Type B pancreatic cell (in vitro differentiated cells): ENCODE measurements around the gene KPRP. TPM values are rescaled to one million over a fixed set of nuclear protein-coding genes. Genes with fewer than 3 reads are reported as not detected.

Experiments
- DNase-seq: peaks from one replicate; pipeline ENCODE4 v3.0.0; 2021; ENCODE audit warnings: mixed read lengths; ENCODE audit not compliant: unreplicated experiment; ENCODE audit errors: extremely low spot score
- H3K27ac Mint-ChIP-seq: 2 replicates; pipeline ENCODE4 v1.8.0; 2021; ENCODE audit warnings: mild to moderate bottlenecking, mixed read lengths
- H3K27me3 Mint-ChIP-seq: 2 replicates; pipeline ENCODE4 v1.8.0; 2021; ENCODE audit warnings: mixed read lengths
- H3K36me3 Mint-ChIP-seq: 2 replicates; pipeline ENCODE4 v1.8.0; 2021; ENCODE audit warnings: mixed read lengths
- H3K4me1 Mint-ChIP-seq: one replicate; pipeline ENCODE4 v1.8.0; 2021; ENCODE audit warnings: mixed read lengths; ENCODE audit not compliant: unreplicated experiment
- H3K4me3 Mint-ChIP-seq: 2 replicates; pipeline ENCODE4 v1.8.0; 2021; ENCODE audit warnings: mild to moderate bottlenecking, mixed read lengths
- H3K9me3 Mint-ChIP-seq: 2 replicates; pipeline ENCODE4 v1.8.0; 2021; ENCODE audit warnings: mixed read lengths
- long read RNA-seq: library from polyadenylated mRNA; unstranded; transcript quantifications from one replicate; pipeline ENCODE4 v2.0.0, GENCODE V29; 2020
- total RNA-seq: library from RNA; stranded (reverse); gene quantifications from 2 replicates; pipeline ENCODE4 v1.2.1, GENCODE V29; 2021; ENCODE audit warnings: low replicate concordance
- TF ChIP-seq, protein P1 (sequence below): fragments of 200-600 bp; sonication (generic); conservative IDR thresholded peaks from 2 replicates; pipeline ENCODE4 v1.5.0; 2021; ENCODE audit warnings: antibody characterized with exemption, mild to moderate bottlenecking

Gene KPRP, protein sequence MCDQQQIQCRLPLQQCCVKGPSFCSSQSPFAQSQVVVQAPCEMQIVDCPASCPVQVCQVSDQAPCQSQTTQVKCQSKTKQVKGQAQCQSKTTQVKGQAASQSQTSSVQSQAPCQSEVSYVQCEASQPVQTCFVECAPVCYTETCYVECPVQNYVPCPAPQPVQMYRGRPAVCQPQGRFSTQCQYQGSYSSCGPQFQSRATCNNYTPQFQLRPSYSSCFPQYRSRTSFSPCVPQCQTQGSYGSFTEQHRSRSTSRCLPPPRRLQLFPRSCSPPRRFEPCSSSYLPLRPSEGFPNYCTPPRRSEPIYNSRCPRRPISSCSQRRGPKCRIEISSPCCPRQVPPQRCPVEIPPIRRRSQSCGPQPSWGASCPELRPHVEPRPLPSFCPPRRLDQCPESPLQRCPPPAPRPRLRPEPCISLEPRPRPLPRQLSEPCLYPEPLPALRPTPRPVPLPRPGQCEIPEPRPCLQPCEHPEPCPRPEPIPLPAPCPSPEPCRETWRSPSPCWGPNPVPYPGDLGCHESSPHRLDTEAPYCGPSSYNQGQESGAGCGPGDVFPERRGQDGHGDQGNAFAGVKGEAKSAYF
- total RNA-seq: not detected in 2 replicates
- long read RNA-seq: 0 reads

DNA sequence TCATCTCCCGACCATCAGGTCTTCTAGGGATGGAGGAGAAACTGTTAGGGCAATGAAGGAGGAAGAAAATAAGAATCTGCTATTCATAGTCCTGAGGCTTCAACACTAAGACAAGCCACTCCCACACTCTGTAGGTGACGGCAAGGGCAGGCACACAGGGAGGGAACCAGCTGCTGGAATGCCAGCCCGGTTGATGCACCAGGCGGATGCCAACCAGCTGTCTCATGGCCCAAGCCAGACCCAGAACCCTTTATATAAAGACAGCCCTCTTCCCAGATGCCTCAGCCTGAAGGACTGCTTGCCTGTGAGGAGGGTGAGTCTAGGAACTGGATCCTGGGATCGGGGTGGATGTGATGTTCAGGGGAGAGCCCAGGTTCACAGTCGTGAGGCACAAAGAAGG, at the start of gene KPRP:
Gene KPRP, plus strand, starts transcription at position 279 of the 400 bp plus-strand sequence. CDS start 1,564 bp downstream, outside the sequence.
- Mint-ChIP-seq H3K27ac (no peak within 1 kb of the TSS), H3K27me3 (no peaks in the 10 kb centered on the region), H3K4me1 (no peaks in the 10 kb centered on the region), H3K36me3 (no peaks in the 10 kb centered on the region), H3K4me3 (no peak within 1 kb of the TSS), H3K9me3 (peaks cover 5% of the 10 kb centered on the region)
- TF ChIP-seq, protein P1, sequence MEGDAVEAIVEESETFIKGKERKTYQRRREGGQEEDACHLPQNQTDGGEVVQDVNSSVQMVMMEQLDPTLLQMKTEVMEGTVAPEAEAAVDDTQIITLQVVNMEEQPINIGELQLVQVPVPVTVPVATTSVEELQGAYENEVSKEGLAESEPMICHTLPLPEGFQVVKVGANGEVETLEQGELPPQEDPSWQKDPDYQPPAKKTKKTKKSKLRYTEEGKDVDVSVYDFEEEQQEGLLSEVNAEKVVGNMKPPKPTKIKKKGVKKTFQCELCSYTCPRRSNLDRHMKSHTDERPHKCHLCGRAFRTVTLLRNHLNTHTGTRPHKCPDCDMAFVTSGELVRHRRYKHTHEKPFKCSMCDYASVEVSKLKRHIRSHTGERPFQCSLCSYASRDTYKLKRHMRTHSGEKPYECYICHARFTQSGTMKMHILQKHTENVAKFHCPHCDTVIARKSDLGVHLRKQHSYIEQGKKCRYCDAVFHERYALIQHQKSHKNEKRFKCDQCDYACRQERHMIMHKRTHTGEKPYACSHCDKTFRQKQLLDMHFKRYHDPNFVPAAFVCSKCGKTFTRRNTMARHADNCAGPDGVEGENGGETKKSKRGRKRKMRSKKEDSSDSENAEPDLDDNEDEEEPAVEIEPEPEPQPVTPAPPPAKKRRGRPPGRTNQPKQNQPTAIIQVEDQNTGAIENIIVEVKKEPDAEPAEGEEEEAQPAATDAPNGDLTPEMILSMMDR: no peak
- no peak for DNase-seq

DNA sequence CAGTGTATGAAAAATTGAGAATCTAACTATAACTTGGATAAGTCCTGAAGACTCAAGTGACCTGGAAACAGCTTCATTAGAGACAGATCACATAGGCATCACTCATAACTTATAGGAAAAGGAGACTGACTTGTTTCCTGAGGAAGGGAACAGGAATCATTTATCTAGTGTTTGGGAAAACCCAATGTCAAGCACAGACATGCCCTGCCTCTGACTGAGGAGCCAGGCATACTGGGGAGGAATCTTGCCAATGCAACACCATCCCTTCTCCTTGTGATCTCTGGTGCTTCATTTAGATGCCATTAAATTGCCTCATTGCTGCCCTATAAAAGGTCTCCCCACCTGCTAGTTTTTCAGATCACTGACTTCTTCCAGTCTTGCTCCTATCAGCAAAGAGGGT, 39.6 kb upstream of the KPRP start:
- H3K9me3 Mint-ChIP-seq: peaks cover 6% of the 10 kb centered on the region
- TF ChIP-seq, protein P1: no peak
- no peak overlapping the region for H3K27ac Mint-ChIP-seq

GRCh38 chr1:152725261-152725660, 32.6 kb upstream of the KPRP start:
- Mint-ChIP-seq H3K27ac (no peak overlapping the region), H3K4me3 (no peak overlapping the region), H3K4me1 (no peaks in the 10 kb centered on the region), H3K9me3 (no peaks in the 10 kb centered on the region), H3K36me3 (no peaks in the 10 kb centered on the region), H3K27me3 (no peaks in the 10 kb centered on the region)
- TF ChIP-seq, protein P1: no peak
- no peak for DNase-seq

More for the DNA sequence above, 39.6 kb upstream of the KPRP start:
- H3K4me3 Mint-ChIP-seq: no peak overlapping the region
- DNase-seq: no peak
- no peaks in the 10 kb centered on the region for H3K4me1 Mint-ChIP-seq
- H3K36me3 Mint-ChIP-seq: no peaks in the 10 kb centered on the region
- H3K27me3 Mint-ChIP-seq: no peaks in the 10 kb centered on the region

GRCh38 chr1:152728986-152729385, 28.8 kb upstream of the KPRP start:
- TF ChIP-seq, protein P1: no peak
- H3K27me3 Mint-ChIP-seq: no peaks in the 10 kb centered on the region
- no peak for DNase-seq
- H3K36me3 Mint-ChIP-seq: no peaks in the 10 kb centered on the region
- H3K4me1 Mint-ChIP-seq: no peaks in the 10 kb centered on the region
- no peak overlapping the region for H3K27ac Mint-ChIP-seq
- H3K9me3 Mint-ChIP-seq: no peaks in the 10 kb centered on the region
- no peak overlapping the region for H3K4me3 Mint-ChIP-seq

DNA sequence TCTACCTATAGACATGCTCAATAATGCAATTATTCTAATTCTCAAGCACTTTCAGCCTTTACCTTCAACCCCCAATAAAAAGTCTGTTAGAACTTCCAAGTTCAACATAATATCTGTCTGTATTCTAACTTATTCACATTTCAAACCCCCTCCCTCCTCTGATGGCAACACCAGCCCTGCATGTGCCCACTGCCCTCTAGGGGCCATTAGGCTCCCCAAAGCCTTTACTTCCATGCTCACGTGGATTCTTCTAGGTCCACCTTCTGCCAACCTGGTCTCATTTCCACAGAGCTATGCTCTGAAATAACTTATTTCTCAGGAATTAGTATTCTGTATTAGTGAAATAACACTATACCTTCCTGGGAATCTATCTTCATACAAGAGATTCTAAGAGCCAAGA, 22.2 kb upstream of the KPRP start:
- DNase-seq: no peak
- no peaks in the 10 kb centered on the region for H3K36me3 Mint-ChIP-seq
- H3K27me3 Mint-ChIP-seq: no peaks in the 10 kb centered on the region
- peaks cover 6% of the 10 kb centered on the region for H3K9me3 Mint-ChIP-seq
- no peak overlapping the region for H3K4me3 Mint-ChIP-seq
- no peaks in the 10 kb centered on the region for H3K4me1 Mint-ChIP-seq
- TF ChIP-seq, protein P1: no peak
- no peak overlapping the region for H3K27ac Mint-ChIP-seq
